GM12873 (cell line): ENCODE results near the gene CNOT6L.

Experiments used
- TF ChIP-seq, protein P1 (sequence below): IDR thresholded peaks from 2 replicates; pipeline ENCODE4 v1.5.1; 2012; ENCODE audit warnings: low read depth, mild to moderate bottlenecking, moderate library complexity, low read length, control low read depth; ENCODE audit not compliant: insufficient read depth; ENCODE audit errors: missing control alignments

CNOT6L gene

DNA sequence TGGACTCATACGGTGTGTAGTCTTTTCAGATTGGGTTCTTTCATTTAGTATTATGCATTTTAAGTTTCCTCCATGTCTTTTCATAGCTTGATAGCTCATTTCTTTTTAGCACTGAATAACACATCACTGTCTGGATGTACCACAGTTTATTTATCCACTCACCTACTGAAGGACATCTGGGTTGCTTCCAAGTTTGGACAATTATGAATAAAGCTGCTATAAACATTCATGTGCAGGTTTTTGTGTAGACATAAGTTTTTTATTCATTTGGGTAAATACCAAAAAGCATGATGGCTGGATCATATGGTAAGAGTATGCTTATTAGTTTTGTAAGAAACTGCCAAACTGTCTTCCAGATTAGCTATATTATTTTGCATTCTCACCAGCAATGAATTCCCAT is 29.0 kb downstream of the CNOT6L start:
- TF ChIP-seq, protein P1, sequence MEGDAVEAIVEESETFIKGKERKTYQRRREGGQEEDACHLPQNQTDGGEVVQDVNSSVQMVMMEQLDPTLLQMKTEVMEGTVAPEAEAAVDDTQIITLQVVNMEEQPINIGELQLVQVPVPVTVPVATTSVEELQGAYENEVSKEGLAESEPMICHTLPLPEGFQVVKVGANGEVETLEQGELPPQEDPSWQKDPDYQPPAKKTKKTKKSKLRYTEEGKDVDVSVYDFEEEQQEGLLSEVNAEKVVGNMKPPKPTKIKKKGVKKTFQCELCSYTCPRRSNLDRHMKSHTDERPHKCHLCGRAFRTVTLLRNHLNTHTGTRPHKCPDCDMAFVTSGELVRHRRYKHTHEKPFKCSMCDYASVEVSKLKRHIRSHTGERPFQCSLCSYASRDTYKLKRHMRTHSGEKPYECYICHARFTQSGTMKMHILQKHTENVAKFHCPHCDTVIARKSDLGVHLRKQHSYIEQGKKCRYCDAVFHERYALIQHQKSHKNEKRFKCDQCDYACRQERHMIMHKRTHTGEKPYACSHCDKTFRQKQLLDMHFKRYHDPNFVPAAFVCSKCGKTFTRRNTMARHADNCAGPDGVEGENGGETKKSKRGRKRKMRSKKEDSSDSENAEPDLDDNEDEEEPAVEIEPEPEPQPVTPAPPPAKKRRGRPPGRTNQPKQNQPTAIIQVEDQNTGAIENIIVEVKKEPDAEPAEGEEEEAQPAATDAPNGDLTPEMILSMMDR, result no peak

DNA sequence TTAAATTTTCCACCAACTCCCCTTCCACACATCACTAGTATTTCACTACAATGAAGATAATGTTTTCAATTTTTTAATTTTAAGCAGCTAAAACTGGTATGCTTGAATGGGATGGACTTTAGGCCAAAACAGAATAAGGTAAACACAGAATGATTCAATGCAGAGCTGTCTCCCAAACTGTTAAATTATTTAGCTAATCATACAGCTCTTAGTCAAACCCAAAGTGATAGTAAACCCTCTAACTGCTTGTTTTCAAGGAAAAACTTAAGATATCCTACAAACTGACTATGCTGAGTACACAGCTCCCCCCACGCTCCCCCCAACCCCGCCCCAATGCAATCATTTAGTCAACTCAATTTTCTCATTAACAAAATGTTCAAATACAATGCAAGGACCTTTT is 30.2 kb downstream of the CNOT6L start:
- TF ChIP-seq, protein P1, result no peak

GRCh38 chr4:77787969-77788368 is 31.2 kb downstream of the CNOT6L start:
- TF ChIP-seq, protein P1, result no peak

- TF ChIP-seq, protein P1, result no peak
Observed at GRCh38 chr4:77785669-77786068, 33.5 kb downstream of the CNOT6L start.

- TF ChIP-seq, protein P1, result no peak
Observed at GRCh38 chr4:77783895-77784294, 35.3 kb downstream of the CNOT6L start.

DNA sequence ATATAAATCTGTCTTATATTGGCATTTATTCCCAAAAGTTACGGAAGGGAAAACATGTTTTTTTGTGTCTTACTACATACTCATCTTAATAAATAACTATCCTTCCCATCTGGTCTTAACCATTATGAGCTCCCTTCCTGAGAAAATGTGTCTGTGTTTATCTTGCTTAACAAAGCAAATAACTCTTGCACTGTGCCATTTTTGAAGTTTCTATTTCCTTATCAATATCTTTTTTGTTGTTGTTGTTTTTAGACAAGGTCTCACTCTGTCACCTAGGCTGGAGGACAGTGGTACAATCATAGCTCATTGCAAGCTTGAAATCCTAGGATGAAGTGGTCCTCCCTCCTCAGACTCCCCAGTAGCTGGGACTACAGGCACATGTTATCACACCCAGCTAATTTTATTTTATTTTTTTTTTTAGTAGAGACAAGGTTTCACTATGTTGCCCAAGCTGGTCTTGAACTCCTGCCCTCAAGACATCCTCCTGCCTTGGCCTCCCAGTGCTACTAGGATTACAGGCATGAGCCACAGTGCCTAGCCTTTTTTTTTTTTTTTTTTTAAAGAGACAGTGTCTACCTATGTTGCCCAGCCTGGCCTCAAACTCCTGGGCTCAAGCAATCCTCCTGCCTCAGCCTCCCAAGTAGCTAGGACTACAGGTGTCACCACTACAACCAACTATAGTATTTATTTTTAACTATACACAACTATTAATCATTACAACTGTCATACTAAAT is 36.9 kb downstream of the CNOT6L start:
- TF ChIP-seq, protein P1, result no peak

DNA sequence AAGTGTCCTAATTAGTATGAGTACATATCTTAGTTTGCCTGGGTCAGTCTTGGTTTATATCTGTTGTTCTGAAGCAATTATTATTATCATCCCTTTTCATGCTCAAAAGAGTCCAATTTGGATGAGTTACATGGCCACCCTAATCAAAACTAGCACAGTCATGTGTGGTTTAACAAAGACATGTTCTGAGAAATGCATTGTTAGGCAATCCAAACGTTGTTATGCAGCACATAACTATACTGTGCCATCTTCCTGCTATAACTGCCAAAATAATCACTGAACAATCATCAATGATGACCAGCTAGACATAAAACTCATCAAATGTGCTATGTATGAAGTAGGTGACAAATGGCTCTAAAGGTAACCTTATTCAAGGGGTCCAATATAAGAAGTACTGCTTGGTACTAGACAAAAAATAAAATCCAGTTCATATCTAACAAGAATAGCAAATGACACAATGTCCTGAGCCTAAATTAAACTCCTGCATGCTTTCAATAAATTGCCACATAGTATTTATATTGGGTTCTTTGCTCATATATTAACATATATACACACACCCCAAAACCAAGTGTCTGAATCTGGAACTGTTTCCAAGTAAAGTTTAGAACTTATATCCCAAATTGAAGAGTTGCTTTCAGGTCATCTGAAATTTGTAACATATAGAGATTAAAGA is 41.9 kb downstream of the CNOT6L start:
- TF ChIP-seq, protein P1, result no peak
